Activated naive CD4-positive, alpha-beta T cell (primary cell): ENCODE data around the gene VTA1.
"Not testable (repeated sequence)": the region's sequence is repeated elsewhere in the genome, so short reads cannot be mapped to it uniquely, and the experiment has no call there.

ENCODE experiments used
- DNase-seq, 4 experiments: peaks; one replicate each; lab custom pipeline; 2025; lab: John Stamatoyannopoulos, UW

The VTA1 gene

DNA sequence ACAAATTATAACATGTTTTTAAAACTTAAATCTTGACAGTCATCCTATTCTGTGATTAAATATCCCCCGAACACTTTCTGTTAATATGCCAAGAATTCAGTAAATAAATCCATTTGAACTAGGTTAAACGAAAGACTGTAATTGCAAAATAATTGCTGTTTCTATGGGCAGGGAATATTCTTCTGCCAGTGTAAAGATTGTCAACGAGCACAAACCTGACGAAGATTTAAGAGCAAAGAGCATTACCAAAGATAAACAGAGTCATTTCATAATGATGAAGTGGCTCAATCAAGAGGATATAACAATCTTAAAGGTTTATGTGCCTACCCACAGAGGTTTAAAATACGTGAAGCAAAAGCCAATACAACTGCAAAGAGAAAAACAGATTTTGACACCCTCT is 78.5 kb downstream of the VTA1 start:
- no peak for DNase-seq

- DNase-seq: no peak
These were observed 79.7 kb downstream of the VTA1 start for GRCh38 chr6:142226731-142227130.

DNA sequence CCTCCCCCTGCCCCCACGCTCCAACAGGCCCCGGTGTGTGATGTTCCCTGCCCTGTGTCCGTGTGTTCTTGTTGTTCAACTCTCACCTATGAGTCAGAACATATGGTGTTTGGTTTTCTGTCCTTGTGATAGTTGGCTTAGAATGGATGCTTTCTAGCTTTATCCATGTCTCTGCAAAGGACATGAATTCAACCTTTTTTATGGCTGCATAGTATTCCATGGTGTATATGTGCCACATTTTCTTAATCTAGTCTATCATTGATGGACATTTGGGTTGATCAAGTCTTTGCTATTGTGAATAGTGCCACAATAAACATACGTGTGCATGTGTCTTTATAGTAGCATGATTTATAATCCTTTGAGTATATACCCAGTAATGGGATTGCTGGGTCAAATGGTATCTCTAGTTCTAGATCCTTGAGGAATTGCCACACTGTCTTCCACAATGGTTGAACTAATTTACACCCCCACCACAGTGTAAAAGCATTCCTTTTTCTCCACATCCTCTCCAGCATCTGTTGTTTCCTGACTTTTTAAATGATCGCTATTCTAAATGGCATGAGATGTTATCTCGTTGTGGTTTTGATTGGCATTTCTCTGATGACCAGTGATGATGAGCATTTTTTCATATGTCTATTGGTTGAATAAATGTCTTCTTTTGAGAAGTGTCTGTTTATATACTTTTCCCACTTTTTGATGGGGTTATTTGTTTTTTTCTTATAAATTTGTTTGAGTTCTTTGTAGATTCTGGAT is 82.6 kb downstream of the VTA1 start:
- DNase-seq: not testable (repeated sequence)

GRCh38 chr6:142232206-142233044 is 85.4 kb downstream of the VTA1 start:
- DNase-seq: peak in 2 of 4 experiments; percentile 13 to 40

DNA sequence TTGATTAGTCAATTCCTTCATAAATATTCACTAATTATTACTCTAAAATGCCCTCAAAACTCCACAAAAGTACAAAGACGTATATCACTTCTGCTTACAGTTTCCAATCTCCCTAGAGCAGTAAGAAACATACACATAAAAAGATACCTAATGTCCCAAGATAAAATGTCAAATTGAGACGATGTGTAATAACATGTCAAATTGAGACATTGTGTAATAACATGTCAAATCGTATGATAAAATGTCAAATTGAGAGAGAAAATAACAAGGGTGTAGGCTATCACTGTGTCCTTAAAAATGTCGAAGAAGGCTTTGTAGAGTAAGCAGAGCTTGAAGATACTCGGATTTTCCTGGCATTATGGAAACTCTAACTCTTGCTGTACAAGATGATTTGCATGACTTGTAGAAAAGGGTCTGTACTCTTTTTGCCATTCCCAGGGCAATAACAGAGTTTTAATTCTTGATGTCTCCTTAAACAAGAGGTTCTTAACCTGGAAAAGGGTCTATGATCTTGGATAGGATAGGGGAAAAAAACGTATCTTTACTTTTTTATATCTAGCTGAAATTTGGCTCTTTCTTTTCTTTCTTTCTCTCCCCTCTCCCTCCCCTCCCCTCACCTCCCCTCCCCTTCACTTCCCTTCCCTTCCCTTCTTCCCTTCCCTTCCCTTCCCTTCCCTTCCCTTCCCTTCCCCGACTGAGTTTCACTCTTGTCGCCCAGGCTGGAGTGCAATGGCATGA is 87.1 kb downstream of the VTA1 start:
- DNase-seq: no peak

- no peak for DNase-seq
These were observed 88.2 kb downstream of the VTA1 start for GRCh38 chr6:142235272-142235671.

GRCh38 chr6:142235791-142236190 is 88.7 kb downstream of the VTA1 start:
- DNase-seq: no peak

- no peak for DNase-seq
These were observed 89.6 kb downstream of the VTA1 start for GRCh38 chr6:142236691-142237090.

GRCh38 chr6:142238881-142239280 is 91.8 kb downstream of the VTA1 start:
- no peak for DNase-seq

- no peak for DNase-seq
These were observed 93.1 kb downstream of the VTA1 start for GRCh38 chr6:142240179-142240578.

- no peak for DNase-seq
These were observed 94.0 kb downstream of the VTA1 start for GRCh38 chr6:142241061-142241460.

DNA sequence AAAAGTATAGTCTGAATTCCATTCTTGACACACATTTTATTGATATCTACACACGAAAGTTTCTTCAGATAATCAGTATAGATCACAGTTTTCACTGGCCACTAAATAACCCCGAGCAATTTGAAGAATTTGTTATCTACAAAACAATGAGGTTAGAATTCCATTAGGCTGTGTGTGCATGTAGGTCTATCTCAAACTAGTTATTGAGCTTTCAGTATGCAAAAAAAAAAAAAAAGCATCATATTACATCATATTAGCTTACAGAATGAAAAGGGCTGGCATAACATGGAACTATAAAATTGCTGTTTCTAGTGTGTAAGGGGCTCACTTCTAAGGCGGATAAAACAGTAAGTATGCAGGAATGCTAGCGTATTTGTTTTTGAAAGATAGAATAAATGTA is 95.2 kb downstream of the VTA1 start:
- DNase-seq: no peak

DNA sequence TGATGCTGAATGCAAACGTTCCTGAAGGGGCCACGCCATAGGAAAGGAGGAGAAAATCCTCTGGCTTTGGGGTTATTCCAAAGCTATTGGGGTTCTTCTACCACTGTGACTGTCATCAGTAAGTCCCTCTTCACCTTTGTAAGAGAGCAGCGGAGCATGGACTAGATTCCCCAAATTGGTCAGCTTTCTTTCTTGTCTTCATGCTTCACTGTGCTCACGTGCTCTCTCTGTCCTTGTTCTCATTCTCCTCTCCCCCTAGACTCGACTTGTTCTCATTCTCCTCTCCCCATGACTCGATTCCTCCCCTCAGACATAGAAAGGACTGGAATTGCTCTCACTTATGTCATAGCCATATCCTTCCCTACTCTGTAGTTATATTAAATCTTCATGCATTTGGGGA is 99.9 kb downstream of the VTA1 start:
- no peak for DNase-seq

GRCh38 chr6:142249266-142249665 is 102.2 kb downstream of the VTA1 start:
- DNase-seq: no peak

- no peak for DNase-seq
These were observed 104.9 kb downstream of the VTA1 start for GRCh38 chr6:142251930-142252445.

DNA sequence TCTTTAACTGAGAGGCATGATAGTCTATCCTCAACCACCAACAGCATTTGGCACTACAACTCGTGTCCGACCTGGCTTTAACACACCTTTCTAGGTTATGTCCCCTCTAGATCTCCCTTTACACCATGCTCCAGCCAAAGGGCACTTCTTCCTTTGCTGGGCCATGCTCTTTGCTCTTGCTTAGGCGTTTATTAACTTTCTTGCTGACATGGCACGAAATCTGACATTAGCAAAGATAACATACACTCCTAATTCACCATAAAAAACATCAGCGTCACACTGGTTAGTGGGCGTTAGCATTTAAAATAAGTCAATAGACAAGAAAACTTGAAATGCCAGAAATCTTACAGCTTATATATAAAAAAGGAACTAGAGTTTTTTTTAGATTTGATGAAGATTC is 107.5 kb downstream of the VTA1 start:
- DNase-seq: no peak

DNA sequence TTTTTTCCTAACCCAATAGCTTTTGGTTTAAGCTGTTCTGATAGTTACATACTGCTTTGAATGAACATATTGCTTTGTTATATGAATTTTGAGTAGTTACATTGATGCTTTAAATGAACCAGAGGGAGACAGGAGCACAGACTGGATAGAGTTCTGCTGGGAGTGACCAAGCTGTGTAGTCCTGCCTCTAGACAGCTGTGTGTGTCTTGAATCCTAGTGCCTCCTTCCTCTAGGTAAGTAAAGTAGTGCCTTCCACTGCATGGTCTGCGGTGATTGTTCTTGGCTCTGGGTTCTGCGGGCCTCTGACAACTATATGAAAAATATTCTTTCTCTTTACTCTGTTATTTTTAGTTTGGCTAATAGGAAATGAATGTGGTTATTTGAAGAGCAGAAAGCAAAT is 108.7 kb downstream of the VTA1 start:
- no peak for DNase-seq

- DNase-seq: no peak
These were observed 111.2 kb downstream of the VTA1 start for GRCh38 chr6:142258305-142258704.

DNA sequence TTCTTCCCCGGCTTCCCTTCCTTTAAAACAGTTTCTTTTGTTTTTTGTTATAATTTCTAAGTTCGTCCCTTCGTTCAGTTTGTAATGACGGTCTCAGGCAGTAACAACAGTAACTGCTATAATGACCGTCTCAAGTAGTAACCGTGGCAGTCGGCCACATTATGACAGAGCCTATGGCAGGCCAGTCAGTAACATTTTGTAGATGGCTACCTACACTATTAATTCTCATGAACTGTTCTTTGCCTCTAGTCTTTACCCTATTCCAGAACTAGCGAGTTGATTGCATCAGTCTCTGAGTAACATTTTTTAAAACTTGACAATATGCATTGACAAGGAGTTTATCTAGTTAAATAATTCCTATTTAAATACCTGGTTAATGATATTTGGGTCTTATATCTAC is 111.7 kb downstream of the VTA1 start:
- DNase-seq: no peak

- DNase-seq: no peak
These were observed 113.7 kb downstream of the VTA1 start for GRCh38 chr6:142260748-142261147.

- no peak for DNase-seq
These were observed 115.2 kb downstream of the VTA1 start for GRCh38 chr6:142262231-142262630.

- no peak for DNase-seq
These were observed 118.4 kb downstream of the VTA1 start for GRCh38 chr6:142265476-142265875.
